ENCODE measurements around the gene SRPX.

SRPX gene, protein sequence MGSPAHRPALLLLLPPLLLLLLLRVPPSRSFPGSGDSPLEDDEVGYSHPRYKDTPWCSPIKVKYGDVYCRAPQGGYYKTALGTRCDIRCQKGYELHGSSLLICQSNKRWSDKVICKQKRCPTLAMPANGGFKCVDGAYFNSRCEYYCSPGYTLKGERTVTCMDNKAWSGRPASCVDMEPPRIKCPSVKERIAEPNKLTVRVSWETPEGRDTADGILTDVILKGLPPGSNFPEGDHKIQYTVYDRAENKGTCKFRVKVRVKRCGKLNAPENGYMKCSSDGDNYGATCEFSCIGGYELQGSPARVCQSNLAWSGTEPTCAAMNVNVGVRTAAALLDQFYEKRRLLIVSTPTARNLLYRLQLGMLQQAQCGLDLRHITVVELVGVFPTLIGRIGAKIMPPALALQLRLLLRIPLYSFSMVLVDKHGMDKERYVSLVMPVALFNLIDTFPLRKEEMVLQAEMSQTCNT

GRCh38 chrX:38220415-38221390 lies at the start of gene SRPX:
SRPX (minus strand) TSS chrX:38220871; CDS start chrX:38220792, 79 bp downstream.
- Histone ChIP-seq H3K4me1 (no peaks in the 10 kb centered on the region; the same call in 1 of the 2 replicates), H3K4me3 (peak within 1 kb of the TSS; percentile 30), H3K36me3 (replicated peaks) (no peaks in the 10 kb centered on the region), H3K27me3 (ENCODE audit: low read depth) (peaks cover 50% of the 10 kb centered on the region), H3K9me3 (no peaks in the 10 kb centered on the region)
- peak; percentile 4 to 49 for DNase-seq (ENCODE audit: low spot score in 2 of 2)
- in situ Hi-C loops (cut with MboI; ENCODE audit: low sequenced_read_pairs) = no loop called here

DNA sequence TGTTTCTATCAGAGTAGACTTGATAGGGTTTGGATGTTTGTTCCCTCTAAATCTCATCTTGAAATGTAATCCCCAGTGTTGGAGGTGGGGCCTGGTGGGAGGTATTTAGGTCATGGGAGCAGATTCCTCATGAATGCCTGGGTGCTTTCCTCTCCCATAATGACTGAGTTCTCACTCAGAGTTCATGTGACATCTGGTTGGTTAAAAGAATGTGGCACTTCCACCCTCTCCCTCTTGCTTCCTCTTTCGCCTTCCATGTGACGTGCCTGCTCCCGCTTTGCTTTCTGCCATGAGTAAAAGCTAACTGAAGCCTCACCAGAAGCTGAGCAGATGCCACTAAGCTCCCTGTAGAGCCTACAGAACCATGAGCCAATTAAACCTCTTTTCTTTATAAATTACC lies 47.3 kb upstream of the SRPX start:
- no peak for DNase-seq (ENCODE audit: low spot score in 2 of 2)
- Histone ChIP-seq H3K27me3 (ENCODE audit: low read depth) (no peaks in the 10 kb centered on the region), H3K36me3 (replicated peaks) (no peaks in the 10 kb centered on the region), H3K4me3 (no peak overlapping the region), H3K9me3 (no peaks in the 10 kb centered on the region), H3K4me1 (no peaks in the 10 kb centered on the region)
- in situ Hi-C loops (cut with MboI; ENCODE audit: low sequenced_read_pairs) = no loop called here

- Histone ChIP-seq H3K4me3 (no peak overlapping the region), H3K27me3 (ENCODE audit: low read depth) (no peaks in the 10 kb centered on the region), H3K9me3 (no peaks in the 10 kb centered on the region), H3K36me3 (replicated peaks) (no peaks in the 10 kb centered on the region), H3K4me1 (no peaks in the 10 kb centered on the region)
- DNase-seq (ENCODE audit: low spot score in 2 of 2) = no peak
- in situ Hi-C loops (cut with MboI; ENCODE audit: low sequenced_read_pairs) = no loop called here
Observed at GRCh38 chrX:38262715-38263620, 42.3 kb upstream of the SRPX start.

DNA sequence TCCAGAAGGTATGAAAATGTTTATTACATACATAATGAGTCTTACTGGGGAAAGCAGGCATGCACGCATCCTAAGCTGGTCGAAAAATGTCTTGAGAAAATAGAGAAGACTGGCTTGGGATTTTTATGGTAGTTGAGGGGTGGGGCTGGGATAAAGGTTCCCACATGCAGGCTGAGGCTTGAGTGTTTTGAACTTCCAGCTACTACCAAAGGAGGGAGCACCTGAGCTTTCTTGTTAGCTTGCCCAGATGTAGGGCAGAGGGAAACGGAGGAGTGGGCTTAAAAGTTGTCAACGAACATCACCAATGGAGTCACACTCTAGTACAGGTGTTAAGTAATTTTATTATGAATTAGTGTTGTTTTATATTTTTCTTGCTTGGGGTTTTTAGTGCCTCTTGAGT lies 39.6 kb upstream of the SRPX start:
- in situ Hi-C loops (cut with MboI; ENCODE audit: low sequenced_read_pairs) = no loop called here
- H3K36me3 ChIP-seq (replicated peaks) = no peaks in the 10 kb centered on the region
- DNase-seq (ENCODE audit: low spot score in 2 of 2) = peak; percentile 43 to 68
- no peaks in the 10 kb centered on the region for H3K27me3 ChIP-seq (ENCODE audit: low read depth)
- no peaks in the 10 kb centered on the region for H3K9me3 ChIP-seq
- no peaks in the 10 kb centered on the region for H3K4me1 ChIP-seq
- no peak overlapping the region for H3K4me3 ChIP-seq

DNA sequence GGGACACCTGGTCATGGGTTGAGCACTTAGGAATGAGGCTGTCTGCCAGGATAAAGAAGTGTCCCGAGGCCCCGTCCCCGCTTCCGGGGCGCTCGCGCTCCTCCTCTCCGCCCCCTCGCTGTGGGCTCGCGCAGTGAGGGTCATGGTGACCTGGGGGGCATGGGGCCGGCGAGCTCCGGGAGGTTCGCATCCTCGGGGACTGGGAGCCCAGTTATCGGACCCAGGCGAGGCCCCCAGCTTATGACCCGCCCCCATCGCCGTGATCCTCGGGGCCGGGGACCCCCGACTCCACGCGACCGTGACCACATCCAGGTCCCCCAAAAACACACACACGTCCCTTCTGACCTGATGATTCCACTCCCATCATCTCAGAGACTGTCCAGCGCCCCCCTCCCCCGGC lies 35.3 kb upstream of the SRPX start:
- in situ Hi-C loops (cut with MboI; ENCODE audit: low sequenced_read_pairs) = no loop called here
- Histone ChIP-seq H3K27me3 (ENCODE audit: low read depth) (0 out of 2 replicates have a peak, but pooled peaks cover 2% of the 10 kb centered on the region), H3K9me3 (no peaks in the 10 kb centered on the region), H3K4me1 (no peaks in the 10 kb centered on the region), H3K4me3 (no peak overlapping the region), H3K36me3 (replicated peaks) (no peaks in the 10 kb centered on the region)
- DNase-seq (ENCODE audit: low spot score in 2 of 2) = no peak

DNA sequence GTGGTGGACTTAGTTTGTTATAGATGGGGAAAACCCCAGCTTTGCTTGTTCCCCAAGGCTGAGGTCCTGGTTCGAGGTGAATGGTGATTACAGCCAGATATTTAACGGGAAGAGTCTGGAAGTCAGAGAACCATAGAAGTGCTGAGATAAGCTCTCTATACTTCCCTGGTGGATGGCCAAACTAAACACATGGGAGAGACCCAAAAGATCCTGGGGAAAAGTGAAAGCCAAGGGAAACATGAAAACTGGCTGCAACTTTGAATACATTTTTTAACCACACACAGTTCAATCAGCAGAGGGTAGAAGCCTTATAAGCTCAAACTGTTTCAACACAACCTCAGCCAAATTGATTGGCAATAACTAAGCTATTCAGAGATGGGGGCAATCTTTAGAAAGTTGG lies 29.3 kb upstream of the SRPX start:
- no peaks in the 10 kb centered on the region for H3K36me3 ChIP-seq (replicated peaks)
- DNase-seq (ENCODE audit: low spot score in 2 of 2) = no peak
- in situ Hi-C loops (cut with MboI; ENCODE audit: low sequenced_read_pairs) = no loop called here

DNA sequence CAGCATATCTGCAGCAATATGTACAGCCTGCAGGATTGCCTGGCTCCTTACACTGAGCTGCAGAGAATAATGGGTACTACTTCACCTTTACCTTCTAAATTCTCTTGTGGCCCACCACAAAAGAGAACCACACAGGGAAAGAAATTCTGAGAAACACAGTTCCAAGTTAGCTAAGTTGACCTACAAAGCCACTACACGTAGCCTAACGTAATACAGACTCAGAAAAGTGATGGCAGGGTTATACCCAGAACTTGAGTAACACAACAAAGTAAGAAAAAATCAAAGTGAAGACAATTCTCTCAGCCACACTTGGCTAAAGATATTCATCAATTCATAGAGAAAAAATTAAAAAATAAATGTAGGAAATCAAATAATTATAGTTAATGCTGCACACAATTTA lies 26.4 kb upstream of the SRPX start:
- no peaks in the 10 kb centered on the region for H3K4me1 ChIP-seq
- in situ Hi-C loops (cut with MboI; ENCODE audit: low sequenced_read_pairs) = no loop called here
- H3K9me3 ChIP-seq = no peaks in the 10 kb centered on the region
- H3K27me3 ChIP-seq (ENCODE audit: low read depth) = no peaks in the 10 kb centered on the region
- no peaks in the 10 kb centered on the region for H3K36me3 ChIP-seq (replicated peaks)
- DNase-seq (ENCODE audit: low spot score in 2 of 2) = no peak
- no peak overlapping the region for H3K4me3 ChIP-seq

More for the DNA sequence above, 29.3 kb upstream of the SRPX start:
- no peak overlapping the region for H3K4me3 ChIP-seq
- H3K9me3 ChIP-seq = no peaks in the 10 kb centered on the region
- no peaks in the 10 kb centered on the region for H3K4me1 ChIP-seq
- H3K27me3 ChIP-seq (ENCODE audit: low read depth) = 0 out of 2 replicates have a peak, but pooled peaks cover 2% of the 10 kb centered on the region

- Histone ChIP-seq H3K36me3 (replicated peaks) (no peaks in the 10 kb centered on the region), H3K9me3 (no peaks in the 10 kb centered on the region), H3K27me3 (ENCODE audit: low read depth) (no peaks in the 10 kb centered on the region), H3K4me3 (no peak overlapping the region), H3K4me1 (no peaks in the 10 kb centered on the region)
- in situ Hi-C loops (cut with MboI; ENCODE audit: low sequenced_read_pairs) = no loop called here
- DNase-seq (ENCODE audit: low spot score in 2 of 2) = no peak
Observed at GRCh38 chrX:38240541-38240940, 19.9 kb upstream of the SRPX start.

- Histone ChIP-seq H3K4me3 (no peak overlapping the region), H3K4me1 (no peaks in the 10 kb centered on the region), H3K27me3 (ENCODE audit: low read depth) (no peaks in the 10 kb centered on the region), H3K36me3 (replicated peaks) (no peaks in the 10 kb centered on the region), H3K9me3 (no peaks in the 10 kb centered on the region)
- DNase-seq (ENCODE audit: low spot score in 2 of 2) = no peak
- in situ Hi-C loops (cut with MboI; ENCODE audit: low sequenced_read_pairs) = no loop called here
Observed at GRCh38 chrX:38236901-38237615, 16.4 kb upstream of the SRPX start.

DNA sequence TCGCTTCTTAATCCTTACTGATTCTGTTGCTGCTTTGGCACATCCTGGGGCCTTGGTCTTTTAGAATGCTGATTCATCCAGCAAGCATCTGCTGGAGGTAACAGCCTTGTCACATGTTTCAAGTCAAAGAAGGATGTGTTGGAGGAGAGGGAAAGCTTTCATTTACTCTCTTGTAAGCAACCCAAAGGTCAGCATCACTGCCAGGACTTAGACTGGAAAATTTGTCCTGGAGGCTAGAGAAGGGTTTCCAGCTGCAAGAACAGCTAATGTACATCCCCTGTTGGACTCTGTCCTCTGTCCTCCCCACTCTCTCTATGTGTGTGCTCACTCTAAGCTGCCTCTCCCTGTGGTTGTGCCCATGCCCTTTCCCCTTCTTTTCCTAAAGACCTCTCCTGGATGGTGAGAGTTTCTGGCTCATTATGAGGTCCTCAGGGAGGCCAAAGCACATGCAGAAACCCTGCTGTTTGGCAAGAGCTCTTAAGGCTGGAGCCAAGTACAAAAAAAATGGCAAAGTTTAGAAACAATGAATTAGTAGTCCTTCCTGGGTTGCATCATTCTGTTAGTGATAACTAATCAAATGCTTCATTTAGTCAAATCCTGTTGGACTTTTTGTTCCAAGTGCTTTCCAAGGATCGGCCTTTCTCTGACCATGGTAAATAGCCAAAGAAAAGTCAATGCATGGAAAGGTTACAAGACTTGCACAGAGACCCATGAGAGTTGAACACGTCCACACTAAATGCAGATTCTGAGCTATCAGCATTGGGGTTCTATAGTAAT lies 13.4 kb upstream of the SRPX start:
- DNase-seq (ENCODE audit: low spot score in 2 of 2) = no peak
- in situ Hi-C loops (cut with MboI; ENCODE audit: low sequenced_read_pairs) = no loop called here
- Histone ChIP-seq H3K4me3 (no peak overlapping the region), H3K4me1 (no peaks in the 10 kb centered on the region), H3K9me3 (no peaks in the 10 kb centered on the region), H3K36me3 (replicated peaks) (no peaks in the 10 kb centered on the region), H3K27me3 (ENCODE audit: low read depth) (no peaks in the 10 kb centered on the region)

DNA sequence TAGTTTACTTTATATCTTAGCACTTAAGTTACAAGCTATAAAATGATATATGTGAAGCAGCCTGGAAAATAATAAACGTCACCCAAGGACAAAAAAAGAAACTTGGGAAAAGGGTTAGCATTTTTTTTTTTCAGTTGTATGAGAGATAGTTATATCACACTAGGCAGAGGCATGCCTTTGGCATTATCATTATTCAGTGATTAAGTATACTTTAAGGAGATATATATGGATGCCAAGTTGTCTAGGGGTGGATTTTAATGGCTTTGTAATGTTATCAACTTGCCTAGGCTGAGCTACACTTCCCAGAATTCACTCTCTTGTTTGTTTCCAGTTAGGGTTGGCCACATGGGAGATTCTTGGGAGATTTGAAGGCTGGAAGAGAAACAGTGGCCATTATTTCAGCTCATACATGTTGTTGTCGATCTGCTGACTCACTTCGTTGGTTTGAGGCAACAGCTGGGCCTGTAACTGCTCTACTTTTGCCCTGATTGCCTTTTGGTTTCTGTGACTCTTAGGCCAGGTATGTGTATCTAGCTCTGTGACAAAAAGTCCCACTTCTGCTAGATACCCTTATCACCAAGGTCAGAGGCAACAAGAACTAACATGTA lies 11.5 kb upstream of the SRPX start:
- H3K4me1 ChIP-seq = no peaks in the 10 kb centered on the region
- H3K36me3 ChIP-seq (replicated peaks) = no peaks in the 10 kb centered on the region
- H3K4me3 ChIP-seq = no peak overlapping the region
- no peaks in the 10 kb centered on the region for H3K27me3 ChIP-seq (ENCODE audit: low read depth)
- in situ Hi-C loops (cut with MboI; ENCODE audit: low sequenced_read_pairs) = no loop called here
- no peaks in the 10 kb centered on the region for H3K9me3 ChIP-seq
- DNase-seq (ENCODE audit: low spot score in 2 of 2) = no peak

GRCh38 chrX:38225093-38225492 lies 4.4 kb upstream of the SRPX start:
- Histone ChIP-seq H3K4me3 (no peak overlapping the region), H3K9me3 (no peaks in the 10 kb centered on the region), H3K27me3 (ENCODE audit: low read depth) (peaks cover 41% of the 10 kb centered on the region), H3K36me3 (replicated peaks) (no peaks in the 10 kb centered on the region), H3K4me1 (no peaks in the 10 kb centered on the region; the same call in 1 of the 2 replicates)
- DNase-seq (ENCODE audit: low spot score in 2 of 2) = no peak
- in situ Hi-C loops (cut with MboI; ENCODE audit: low sequenced_read_pairs) = no loop called here
